NCI-H2196 (cell line): ENCODE measurements around the gene SRSF11.
"Not testable (repeated sequence)": the region's sequence is repeated elsewhere in the genome, so short reads cannot be mapped to it uniquely, and the experiment has no call there.

Experiments used
- DNase-seq: peaks from one replicate; lab custom pipeline; 2025; ENCODE audit not compliant: unreplicated experiment; lab: John Stamatoyannopoulos, UW

SRSF11 gene, protein sequence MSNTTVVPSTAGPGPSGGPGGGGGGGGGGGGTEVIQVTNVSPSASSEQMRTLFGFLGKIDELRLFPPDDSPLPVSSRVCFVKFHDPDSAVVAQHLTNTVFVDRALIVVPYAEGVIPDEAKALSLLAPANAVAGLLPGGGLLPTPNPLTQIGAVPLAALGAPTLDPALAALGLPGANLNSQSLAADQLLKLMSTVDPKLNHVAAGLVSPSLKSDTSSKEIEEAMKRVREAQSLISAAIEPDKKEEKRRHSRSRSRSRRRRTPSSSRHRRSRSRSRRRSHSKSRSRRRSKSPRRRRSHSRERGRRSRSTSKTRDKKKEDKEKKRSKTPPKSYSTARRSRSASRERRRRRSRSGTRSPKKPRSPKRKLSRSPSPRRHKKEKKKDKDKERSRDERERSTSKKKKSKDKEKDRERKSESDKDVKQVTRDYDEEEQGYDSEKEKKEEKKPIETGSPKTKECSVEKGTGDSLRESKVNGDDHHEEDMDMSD

DNA sequence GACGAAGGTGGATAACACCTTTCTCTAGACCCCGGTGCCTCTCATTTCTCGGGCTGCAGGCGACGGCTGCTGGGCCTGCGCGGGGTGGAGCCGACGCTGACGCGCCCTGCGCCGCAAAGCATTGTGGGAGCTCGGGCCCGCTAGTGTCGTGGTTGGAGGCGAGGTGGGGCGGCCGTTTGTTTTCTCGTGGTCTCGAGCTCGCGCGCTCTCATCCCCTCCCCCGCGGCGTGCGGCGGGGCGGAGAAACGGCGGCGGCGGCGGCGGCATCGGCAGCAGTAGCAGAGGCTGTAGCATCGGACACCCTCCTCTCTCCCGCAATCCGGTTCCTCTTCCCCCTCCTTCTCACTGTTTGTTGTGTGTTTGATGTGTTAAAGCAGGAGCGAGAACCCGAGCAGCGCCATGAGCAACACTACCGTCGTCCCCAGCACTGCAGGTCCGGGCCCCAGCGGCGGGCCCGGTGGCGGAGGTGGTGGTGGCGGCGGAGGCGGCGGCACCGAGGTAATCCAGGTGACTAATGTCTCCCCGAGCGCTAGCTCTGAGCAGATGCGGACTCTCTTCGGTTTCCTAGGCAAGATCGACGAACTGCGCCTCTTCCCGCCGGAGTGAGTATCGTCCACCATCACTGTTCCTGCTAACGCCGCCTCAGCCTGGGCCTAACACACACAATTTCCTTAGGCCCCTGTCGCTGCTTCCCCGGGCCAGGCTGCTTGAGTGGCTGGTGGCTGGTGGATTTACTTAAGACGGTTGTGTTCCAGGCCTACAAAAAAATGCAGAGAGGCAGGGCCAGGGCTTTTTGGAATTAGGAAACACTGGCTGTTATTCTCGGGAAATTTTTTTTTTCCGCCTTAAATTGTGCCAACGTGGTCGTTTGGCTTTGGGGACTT lies at the start of gene SRSF11:
SRSF11 (plus strand) TSS at position 143 of the 884 bp plus-strand sequence; CDS start at position 400, 257 bp downstream.
- peak; percentile 94 for DNase-seq

DNA sequence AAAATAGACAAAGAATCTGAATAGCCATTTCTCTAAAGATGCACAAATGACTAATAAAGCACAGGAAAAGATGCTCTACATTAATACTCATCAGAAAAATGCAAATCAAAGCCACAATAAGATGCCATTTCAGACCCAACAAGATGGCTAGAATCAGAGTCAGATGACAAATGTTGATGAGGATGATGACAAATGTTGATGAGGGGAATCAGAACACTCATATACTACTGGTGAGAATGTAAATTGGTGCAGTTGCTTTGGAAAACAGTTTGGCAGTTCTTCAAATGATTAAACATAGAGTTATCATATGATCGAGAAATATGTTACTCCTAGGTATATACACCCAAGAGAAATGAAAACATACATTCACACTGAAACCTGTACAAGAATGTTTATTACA lies 49.7 kb upstream of the SRSF11 start:
- DNase-seq: no peak

DNA sequence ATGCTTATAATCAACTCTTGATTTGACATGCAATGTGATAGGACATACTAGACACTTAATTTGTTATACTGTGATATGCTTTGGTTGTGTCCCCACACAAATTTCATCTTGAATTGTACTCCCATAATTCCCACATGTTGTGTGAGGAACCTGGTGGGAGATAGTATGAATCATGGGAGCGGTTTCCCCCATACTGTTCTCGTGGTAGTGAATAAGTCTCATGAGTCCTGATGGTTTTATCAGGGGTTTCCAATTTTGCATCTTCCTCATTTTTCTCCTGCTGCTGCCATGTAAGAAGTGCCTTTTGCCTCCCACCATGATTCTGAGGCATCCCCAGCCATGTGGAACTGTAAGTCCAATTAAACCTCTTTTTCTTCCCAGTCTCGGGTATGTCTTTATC lies 36.0 kb upstream of the SRSF11 start:
- DNase-seq: not testable (repeated sequence)

DNA sequence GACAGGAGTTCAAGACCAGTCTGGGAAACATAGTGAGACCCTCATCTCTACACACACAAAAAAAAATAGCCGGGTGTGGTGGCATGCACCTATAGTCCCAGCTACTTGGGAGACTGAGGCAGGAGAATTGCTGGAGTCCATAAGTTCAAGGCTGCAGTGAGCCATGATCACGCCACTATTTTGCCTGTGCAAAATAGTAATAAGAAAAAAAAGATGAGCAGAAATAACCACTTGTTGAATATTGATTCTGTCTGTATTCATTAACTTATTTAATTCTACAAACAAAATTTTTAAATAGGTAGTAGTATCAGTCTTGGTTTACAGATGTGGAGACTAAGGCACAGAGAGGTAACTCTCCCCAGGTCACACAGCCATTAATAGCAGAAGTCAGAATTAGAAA lies 32.7 kb upstream of the SRSF11 start:
- DNase-seq: no peak

DNA sequence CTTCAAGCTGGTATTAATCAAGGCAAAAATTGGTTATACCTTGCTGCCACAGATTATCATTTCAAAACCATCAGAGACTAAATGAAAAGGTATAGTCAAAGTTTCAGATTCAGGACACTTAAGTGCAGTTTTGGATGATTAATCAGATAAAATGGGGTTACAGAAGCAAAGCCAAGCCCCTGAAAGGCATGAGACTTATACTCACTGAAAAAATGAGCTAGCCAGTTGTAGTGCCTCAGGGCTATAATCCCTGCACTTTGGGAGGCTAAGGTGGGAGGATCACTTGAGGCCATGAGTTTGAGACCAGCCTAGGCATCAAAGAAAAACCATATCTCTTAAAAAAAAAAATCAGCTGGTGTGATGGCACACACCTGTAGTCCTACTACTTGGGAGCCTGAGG lies 31.0 kb upstream of the SRSF11 start:
- DNase-seq: no peak

DNA sequence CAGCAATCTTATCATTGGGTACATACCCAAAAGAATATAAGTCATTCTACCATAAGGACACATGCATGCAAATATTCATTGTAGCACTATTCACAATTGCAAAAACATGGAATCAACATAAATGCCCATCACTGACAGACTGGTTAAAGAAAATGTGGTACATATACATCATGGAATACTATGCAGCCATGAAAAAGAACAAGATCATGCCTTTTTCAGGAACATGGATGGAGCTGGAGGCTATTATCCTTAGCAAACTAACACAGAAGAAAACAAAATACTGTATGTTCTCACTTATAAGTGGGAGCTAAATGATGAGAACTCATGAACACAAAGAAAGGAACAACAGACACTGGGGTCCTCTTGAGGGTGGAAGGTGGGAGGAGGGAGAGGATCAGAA lies 28.7 kb upstream of the SRSF11 start:
- DNase-seq: not testable (repeated sequence)

DNA sequence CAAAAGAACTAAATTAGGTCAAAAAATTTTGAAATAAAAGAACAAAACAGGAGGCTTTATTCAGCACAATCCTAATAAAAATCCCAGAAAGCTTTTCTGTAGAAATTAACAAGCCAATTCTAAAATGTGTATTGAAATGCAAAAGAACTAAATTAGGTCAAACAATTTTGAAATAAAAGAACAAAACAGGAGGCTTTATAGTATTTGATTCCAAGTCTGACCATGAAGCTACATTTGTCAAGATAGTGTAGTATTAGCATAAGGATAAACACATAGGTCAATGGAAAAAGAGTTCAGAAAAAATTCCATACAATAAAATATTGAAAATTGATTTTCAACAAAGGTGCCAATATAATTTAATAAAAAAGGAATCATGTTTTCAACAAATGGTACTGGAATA lies 26.6 kb upstream of the SRSF11 start:
- DNase-seq: no peak

DNA sequence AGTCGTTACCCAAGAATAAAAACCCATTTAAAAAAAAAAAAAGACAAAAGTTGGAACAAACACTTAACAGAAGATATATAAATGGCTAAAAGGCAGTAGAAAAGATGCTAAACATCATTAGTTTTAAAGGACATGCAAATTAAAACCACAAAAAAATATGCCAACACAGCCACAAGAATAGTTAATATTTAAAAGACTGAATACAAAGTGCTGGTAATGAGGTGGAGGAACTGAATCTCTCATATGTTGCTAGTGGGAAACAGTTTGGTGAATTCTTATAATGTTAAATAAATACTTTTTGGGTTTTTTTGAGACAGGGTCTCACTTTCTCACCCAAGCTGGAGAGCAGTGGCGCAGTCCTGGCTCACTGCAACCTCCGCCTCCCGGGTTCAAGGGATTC lies 25.8 kb upstream of the SRSF11 start:
- DNase-seq: no peak

DNA sequence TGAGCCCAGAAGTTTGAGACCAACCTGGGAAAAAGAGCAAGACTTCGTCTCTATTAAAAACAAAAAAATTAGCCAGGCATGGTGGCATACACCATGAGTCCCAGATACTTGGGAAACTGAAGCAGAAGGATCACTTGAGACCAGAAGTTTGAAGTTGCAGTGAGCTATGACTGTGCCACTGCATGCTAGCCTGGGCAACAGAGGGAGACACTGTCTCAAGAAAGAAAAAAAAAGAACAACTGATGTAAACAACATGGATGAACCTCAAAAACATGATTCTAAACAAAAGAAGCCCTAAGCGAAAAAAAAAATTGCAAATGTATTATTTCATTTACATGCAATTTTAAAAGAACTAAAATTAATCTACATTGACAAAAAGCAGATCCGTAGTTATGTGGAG lies 24.8 kb upstream of the SRSF11 start:
- DNase-seq: no peak

DNA sequence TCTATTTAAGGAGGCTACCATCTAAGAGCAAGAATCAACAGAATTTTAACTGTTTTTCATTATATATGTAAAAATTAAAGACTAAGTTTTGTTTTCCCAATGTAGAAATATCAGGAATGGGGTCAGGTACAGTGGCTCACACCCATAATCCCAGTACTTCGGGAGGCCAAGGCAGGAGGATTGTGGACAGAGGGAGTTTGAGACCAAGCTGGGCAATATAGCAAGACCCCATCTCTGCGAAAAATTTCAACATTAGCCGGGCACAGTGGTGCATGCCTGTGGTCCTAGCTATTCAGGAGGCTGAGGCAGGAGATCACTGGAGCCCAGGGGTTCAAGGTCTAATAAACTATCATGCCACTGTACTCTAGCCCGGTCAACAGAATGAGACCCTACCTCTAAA lies 21.1 kb upstream of the SRSF11 start:
- DNase-seq: no peak

DNA sequence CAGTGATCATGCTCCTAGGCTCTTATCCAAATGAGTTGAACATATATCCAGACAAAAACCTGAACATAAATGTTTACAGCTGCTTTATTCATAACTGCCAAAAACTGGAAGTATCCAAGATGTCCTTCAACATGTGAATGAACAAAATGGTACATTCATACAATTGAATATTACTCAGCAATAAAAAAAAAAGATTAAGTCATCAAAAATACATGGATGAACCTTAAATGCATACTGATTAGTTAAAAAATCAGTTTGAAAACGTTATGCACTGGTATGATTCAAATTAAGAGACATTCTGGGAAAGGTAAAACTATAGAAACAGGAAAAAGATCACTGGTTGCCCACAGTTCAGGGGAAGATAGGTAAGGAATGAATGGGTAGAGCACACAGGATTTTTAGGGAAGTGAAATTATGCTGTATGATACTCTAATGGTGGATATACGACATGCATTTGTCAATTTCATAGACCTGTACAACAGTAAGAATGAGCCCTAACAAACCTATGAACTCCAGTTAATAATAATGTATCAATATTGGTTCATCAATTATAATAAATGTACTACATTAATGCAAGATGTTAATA lies 18.9 kb upstream of the SRSF11 start:
- no peak for DNase-seq

DNA sequence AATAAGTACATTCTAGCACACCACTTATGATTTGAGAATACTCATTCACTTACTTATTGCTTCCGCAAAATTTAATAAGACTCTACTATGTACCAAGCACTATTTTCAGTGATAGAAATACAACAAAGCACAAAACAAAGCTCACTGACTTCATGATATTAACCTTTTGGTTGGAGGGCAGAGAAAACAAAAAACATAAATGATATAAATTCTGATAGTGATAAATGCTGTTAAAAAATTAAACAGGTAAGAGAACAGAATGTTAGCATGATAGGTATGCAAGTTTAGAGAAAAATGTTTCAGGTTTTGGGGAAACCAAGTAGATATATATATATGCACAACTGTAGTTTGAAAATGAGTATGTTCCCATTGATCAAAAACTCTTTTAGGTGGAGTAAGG lies 17.0 kb upstream of the SRSF11 start:
- no peak for DNase-seq

DNA sequence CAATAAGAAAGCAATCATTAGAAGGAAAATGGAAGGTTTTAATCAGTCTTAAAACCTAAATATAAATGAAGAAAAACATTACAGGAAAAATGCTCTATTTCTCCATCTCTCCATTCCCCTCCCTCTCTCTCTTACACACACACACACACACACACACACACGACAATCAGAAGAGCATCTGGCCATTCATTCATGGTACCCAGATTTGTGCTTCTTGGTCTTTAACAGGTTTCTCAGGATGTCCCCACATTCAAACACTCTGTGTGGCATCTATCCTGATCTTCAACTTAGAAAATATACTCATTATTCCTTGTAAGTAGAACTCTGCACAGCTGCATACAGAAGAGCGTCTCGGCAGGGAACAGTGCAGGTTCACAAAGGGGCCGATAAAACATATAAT lies 16.6 kb upstream of the SRSF11 start:
- DNase-seq: no peak

DNA sequence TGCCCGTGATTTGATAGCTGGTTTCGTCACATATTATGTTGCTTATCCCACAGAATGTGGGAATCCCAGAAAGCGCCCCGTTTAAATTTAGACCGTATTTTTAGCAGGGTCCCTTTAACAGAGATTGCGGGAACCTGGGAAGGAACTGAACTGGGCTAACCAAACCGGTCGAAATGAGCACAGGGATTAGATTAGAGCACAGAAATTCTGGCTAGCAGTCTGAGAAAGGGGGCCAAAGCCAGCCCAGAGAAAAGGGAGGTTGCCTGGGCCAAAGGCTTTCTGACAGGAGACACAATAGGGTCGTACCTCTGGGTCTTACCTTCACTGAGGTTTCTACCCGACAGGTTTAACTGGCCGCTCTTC lies 16.1 kb upstream of the SRSF11 start:
- no peak for DNase-seq

DNA sequence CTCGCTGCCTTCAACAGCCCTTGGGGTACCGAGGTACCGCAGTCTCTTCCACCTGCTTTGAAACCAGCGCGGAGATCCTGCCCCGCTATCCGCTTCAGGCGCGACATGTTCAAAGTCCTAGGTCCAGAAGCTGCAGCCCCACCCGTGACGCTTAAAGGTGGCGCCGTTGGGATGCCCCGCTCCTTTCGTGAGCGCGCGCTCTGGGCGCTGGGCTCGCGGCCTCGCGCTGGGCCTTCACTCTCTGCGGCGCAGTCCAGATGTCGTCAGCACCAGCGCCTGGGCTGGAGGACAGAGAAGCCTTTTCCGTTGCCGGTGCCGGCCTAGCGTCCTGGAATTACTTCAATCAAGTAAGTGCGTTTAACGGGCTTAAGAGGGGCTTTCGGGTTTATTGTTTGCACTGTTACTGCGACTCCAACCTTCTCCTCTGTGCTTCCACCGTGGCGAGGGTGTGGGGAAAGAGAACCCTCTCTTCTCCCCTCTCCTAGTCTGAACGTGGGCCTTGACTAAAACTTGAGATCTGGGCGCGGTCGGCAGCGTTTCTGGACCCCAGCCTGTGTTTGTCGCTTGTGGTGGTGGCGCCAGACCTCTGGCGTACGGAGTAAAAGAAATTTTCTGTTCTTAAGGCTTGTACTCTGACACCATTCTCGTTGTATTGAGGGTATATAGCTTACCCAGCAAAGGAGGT lies 15.6 kb upstream of the SRSF11 start, which contains the start of gene LRRC40:
LRRC40 (minus strand) TSS at position 146 of the 685 bp plus-strand sequence; CDS start at position 107, 39 bp downstream.
- peak; percentile 97 for DNase-seq

DNA sequence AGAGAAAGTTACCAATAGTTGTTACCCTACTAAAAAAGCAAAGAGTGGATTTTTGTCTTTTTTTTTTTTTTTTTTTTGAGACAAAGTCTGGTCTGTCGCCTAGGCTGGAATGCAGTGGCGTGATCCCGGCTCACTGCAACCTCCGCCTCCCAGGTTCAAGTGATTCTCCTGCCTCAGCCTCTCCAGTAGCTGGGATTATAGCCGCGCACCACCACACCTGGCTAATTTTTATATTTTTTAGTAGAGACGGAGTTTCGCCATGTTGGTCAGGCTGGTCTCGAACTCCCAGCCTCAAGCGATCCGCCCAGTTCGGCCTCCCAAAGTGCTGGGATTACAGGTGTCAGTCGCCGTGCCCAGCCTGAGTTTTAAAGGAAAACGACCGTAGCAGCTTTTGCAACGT lies 14.3 kb upstream of the SRSF11 start:
- DNase-seq: not testable (repeated sequence)

DNA sequence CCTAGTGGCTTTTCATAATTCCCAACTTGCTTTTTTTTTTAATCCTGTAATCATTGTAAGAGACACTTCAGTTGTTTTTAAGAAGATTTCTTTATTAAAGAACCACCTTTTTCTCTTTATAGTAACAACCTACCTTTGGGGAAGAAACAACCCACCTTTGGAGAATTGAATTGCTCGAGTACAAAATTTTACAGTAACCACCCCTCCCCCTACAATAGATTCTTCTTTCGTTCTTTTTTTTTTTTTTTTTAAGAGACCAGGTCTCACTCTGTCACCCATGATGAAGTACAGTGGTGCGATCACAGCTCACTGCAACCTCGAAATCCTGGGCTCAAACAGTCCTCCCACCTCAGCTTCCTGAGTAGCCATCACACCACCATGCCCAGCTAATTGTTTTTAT lies 13.7 kb upstream of the SRSF11 start:
- DNase-seq: no peak

DNA sequence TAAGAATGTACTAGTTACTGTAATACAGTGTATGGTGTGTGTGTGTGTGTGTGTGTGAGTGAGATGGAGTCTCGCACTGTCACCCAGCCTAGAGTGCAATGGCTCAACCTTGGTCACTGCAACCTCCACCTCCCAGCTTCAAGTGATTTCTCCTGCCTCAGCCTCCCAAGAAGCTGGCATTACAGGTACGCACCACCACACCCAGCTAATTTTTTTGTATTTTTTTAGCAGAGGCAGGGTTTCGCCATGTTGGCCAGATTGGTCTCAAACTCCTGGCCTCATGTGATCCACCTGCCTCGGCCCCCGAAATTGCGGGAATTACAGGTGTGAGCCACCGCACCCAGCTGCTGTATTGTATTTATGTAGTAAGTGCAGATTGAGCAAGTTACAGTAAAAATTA lies 12.9 kb upstream of the SRSF11 start:
- DNase-seq: no peak

DNA sequence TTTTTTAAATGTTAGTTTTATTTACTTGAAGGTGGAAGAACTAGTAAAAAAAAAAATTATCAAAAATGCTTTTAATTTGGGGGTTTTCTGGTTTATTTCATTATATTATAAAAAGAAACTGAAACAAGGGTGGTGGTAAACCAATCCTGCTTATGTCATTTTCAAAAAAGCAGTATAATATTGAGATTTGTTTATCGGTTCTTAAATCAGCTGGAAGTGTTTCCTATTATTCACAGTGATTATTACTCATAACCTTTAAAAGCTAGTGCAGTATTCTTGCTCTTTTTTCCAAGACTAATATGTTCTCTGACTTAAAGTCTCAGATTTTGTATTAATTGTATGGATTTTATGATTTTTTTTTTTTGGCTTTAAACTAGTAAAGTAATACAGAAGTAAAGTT lies 10.4 kb upstream of the SRSF11 start:
- DNase-seq: no peak

DNA sequence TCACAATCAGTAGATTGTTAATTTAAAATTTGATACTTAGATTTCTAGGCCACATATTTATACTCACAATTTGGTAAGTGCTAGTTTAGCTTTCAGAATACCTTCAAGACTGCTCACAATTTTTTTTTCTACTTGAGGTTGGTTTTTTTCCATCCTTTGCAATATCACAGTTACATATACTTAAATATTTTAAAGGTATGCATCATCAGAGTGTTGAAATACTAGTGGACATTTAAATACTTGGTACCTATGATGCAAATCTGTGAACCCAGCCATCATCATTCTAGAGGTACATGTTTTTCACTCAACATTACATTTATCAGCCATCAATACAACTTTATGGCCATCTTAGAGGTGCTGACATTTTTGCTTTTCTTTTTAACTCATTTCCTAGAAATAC lies 9.6 kb upstream of the SRSF11 start:
- no peak for DNase-seq

DNA sequence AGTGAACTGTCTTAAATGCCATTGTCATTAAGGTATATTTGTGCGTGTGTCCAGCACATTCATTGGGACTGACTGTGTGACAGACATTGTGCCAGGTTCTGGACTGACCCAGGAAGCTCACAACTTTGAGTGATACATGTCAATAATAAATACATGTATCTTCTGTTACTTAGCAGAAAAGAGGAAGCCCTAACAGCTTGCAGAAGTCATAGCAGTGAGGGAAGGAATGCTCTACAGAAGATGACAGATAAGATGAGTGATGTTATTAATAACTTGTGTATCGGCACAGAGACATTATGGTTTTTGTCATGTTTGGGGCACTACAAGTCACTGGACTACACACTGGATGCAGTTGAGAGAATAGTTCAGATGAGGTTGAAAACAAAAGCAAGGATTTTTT lies 1.2 kb upstream of the SRSF11 start:
- DNase-seq: no peak
